Type B pancreatic cell (in vitro differentiated cells): ENCODE data around the gene MICAL3. TPM values are rescaled to one million over a fixed set of nuclear protein-coding genes. Genes with fewer than 3 reads are reported as not detected.
A peak's percentile ranks its signal among the peaks of the same experiment; 100 is the strongest.
"Not testable (repeated sequence)": the region's sequence is repeated elsewhere in the genome, so short reads cannot be mapped to it uniquely, and the experiment has no call there.

ENCODE experiments used
- DNase-seq: peaks from one replicate; pipeline ENCODE4 v3.0.0; 2021; ENCODE audit warnings: mixed read lengths; ENCODE audit not compliant: unreplicated experiment; ENCODE audit errors: extremely low spot score
- H3K27ac Mint-ChIP-seq: 2 replicates; pipeline ENCODE4 v1.8.0; 2021; ENCODE audit warnings: mild to moderate bottlenecking, mixed read lengths
- H3K27me3 Mint-ChIP-seq: 2 replicates; pipeline ENCODE4 v1.8.0; 2021; ENCODE audit warnings: mixed read lengths
- H3K36me3 Mint-ChIP-seq: 2 replicates; pipeline ENCODE4 v1.8.0; 2021; ENCODE audit warnings: mixed read lengths
- H3K4me1 Mint-ChIP-seq: one replicate; pipeline ENCODE4 v1.8.0; 2021; ENCODE audit warnings: mixed read lengths; ENCODE audit not compliant: unreplicated experiment
- H3K4me3 Mint-ChIP-seq: 2 replicates; pipeline ENCODE4 v1.8.0; 2021; ENCODE audit warnings: mild to moderate bottlenecking, mixed read lengths
- H3K9me3 Mint-ChIP-seq: 2 replicates; pipeline ENCODE4 v1.8.0; 2021; ENCODE audit warnings: mixed read lengths
- CTCF ChIP-seq: fragments of 200-600 bp; sonication (generic); conservative IDR thresholded peaks from 2 replicates; pipeline ENCODE4 v1.5.0; 2021; ENCODE audit warnings: antibody characterized with exemption, mild to moderate bottlenecking
- total RNA-seq: library from RNA; stranded (reverse); gene quantifications from 2 replicates; pipeline ENCODE4 v1.2.1, GENCODE V29; 2021; ENCODE audit warnings: low replicate concordance

Gene MICAL3
- total RNA-seq, 1 donor from 2014 or later, result 56.4 TPM

- Mint-ChIP-seq H3K4me1 (no peaks in the 10 kb centered on the region), H3K27me3 (no peaks in the 10 kb centered on the region), H3K27ac (no peak overlapping the region), H3K36me3 (peaks cover 8% of the 10 kb centered on the region), H3K4me3 (no peak overlapping the region), H3K9me3 (no peaks in the 10 kb centered on the region)
- no peak for TF ChIP-seq CTCF
- no peak for DNase-seq
Observed at GRCh38 chr22:17880020-17880419, 144.3 kb downstream of the MICAL3 start.

- H3K9me3 Mint-ChIP-seq, result no peaks in the 10 kb centered on the region
- no peak for DNase-seq
Observed at GRCh38 chr22:17878941-17879340, 145.4 kb downstream of the MICAL3 start.

GRCh38 chr22:17878186-17878694 lies 146.1 kb downstream of the MICAL3 start:
- H3K27me3 Mint-ChIP-seq, result no peaks in the 10 kb centered on the region
- no peak overlapping the region for H3K27ac Mint-ChIP-seq
- H3K36me3 Mint-ChIP-seq, result peaks cover 11% of the 10 kb centered on the region
- H3K4me1 Mint-ChIP-seq, result no peaks in the 10 kb centered on the region
- H3K4me3 Mint-ChIP-seq, result no peak overlapping the region
- H3K9me3 Mint-ChIP-seq, result no peaks in the 10 kb centered on the region
- TF ChIP-seq CTCF, result no peak
- no peak for DNase-seq

More at GRCh38 chr22:17878941-17879340, 145.4 kb downstream of the MICAL3 start:
- H3K27ac Mint-ChIP-seq, result no peak overlapping the region
- H3K4me1 Mint-ChIP-seq, result no peaks in the 10 kb centered on the region
- peaks cover 9% of the 10 kb centered on the region for H3K36me3 Mint-ChIP-seq
- TF ChIP-seq CTCF, result no peak
- no peaks in the 10 kb centered on the region for H3K27me3 Mint-ChIP-seq
- H3K4me3 Mint-ChIP-seq, result no peak overlapping the region

GRCh38 chr22:17876878-17877855 lies 147.2 kb downstream of the MICAL3 start:
- not testable (repeated sequence) for DNase-seq, H3K36me3 Mint-ChIP-seq, H3K4me3 Mint-ChIP-seq, H3K27me3 Mint-ChIP-seq, H3K9me3 Mint-ChIP-seq, H3K4me1 Mint-ChIP-seq
- H3K27ac Mint-ChIP-seq, result peak overlapping the region; percentile 29

- Mint-ChIP-seq H3K4me1 (no peaks in the 10 kb centered on the region), H3K27ac (no peak overlapping the region), H3K4me3 (no peak overlapping the region), H3K27me3 (no peaks in the 10 kb centered on the region), H3K36me3 (peaks cover 9% of the 10 kb centered on the region), H3K9me3 (no peaks in the 10 kb centered on the region)
- no peak for TF ChIP-seq CTCF
- no peak for DNase-seq
Observed at GRCh38 chr22:17876306-17876831, 148.0 kb downstream of the MICAL3 start.

GRCh38 chr22:17875631-17876030 lies 148.7 kb downstream of the MICAL3 start:
- Mint-ChIP-seq H3K4me1 (no peaks in the 10 kb centered on the region), H3K4me3 (no peak overlapping the region), H3K27ac (no peak overlapping the region), H3K36me3 (peaks cover 9% of the 10 kb centered on the region), H3K27me3 (no peaks in the 10 kb centered on the region), H3K9me3 (no peaks in the 10 kb centered on the region)
- no peak for TF ChIP-seq CTCF
- DNase-seq, result no peak
